Stimulated activated CD8-positive, alpha-beta memory T cell treated with anti-CD3 and anti-CD28 coated beads, Interleukin-7, amount 100 ng/mL, for 24 hours (primary cell): ENCODE results near the gene KISS1.
A peak's percentile ranks its signal among the peaks of the same experiment; 100 is the strongest.

Source experiments
- DNase-seq: peaks from one replicate; pipeline ENCODE4 v3.0.0-alpha.2; 2020; ENCODE audit warnings: low read depth

Gene KISS1

DNA sequence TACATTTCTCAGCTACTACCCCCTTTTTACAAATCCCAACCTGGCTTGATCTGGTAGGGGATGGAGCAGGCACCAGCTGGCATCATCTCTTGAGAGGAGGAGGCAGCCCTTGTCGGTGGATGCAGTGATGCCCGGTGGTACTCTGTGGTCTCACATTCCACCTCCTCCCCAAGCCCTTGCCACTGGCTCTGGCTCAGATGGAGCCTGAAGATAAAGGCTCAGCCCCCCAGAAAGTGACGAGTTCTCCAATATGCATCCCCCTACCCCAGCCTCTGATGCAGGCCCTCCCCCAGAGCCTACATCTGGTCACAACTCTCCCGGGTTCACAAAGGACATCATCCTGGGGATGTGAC is 21.3 kb upstream of the KISS1 start:
- DNase-seq, result no peak

DNA sequence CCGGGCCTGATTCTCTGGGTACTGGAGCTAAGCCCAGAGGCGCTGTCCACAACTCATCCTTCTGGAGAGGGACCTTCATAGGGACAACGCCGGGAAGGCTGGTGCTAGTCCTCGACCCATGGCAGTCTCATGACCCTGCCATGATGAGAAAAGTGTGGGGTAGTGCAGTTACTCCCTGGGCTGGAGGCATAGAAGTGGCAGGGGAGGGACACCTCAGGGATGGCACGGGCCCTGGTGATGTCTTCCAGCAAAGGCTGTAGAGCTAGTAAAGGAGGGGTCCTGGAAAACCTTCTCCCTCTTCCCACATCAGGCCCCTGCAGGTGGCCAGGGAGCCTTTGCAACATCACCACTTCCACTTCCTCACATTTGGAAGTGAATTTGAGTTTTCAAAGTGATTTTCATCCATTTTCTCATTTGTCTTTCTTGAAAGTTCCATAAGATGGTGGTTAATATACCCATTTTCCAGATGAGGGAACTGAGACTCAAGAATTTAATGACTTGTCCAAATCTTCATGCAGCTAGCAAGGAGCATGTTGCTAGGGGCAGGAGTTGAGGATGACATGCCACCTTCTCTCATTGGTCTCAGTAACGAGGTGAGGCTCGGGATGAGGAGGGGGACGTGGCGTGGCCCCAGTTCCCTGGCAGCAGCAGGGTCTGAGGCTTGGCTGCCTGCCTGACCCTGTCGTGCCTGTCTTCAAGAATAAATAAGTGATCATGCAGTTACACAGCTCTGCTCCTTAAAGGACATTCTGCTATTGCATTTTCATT is 20.8 kb upstream of the KISS1 start:
- no peak for DNase-seq

DNA sequence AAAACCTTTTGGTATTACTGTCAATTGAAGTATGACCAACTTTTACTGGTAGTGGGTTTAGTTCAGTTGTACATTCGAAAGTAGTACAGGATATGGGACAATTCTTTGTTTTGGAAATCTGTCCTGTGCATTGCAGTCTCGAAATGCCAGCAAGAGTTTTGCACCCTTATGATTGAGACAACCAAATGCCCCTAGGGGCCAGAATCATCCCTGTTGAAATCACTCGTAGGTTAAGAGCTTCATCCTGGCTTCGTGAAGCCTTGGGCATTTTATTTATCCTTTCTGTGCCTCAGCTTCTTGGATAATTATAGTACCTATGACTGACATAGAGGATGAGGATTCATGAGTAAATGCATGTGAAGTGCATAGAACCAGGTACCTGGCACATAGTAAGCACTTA is 19.9 kb upstream of the KISS1 start:
- no peak for DNase-seq

DNA sequence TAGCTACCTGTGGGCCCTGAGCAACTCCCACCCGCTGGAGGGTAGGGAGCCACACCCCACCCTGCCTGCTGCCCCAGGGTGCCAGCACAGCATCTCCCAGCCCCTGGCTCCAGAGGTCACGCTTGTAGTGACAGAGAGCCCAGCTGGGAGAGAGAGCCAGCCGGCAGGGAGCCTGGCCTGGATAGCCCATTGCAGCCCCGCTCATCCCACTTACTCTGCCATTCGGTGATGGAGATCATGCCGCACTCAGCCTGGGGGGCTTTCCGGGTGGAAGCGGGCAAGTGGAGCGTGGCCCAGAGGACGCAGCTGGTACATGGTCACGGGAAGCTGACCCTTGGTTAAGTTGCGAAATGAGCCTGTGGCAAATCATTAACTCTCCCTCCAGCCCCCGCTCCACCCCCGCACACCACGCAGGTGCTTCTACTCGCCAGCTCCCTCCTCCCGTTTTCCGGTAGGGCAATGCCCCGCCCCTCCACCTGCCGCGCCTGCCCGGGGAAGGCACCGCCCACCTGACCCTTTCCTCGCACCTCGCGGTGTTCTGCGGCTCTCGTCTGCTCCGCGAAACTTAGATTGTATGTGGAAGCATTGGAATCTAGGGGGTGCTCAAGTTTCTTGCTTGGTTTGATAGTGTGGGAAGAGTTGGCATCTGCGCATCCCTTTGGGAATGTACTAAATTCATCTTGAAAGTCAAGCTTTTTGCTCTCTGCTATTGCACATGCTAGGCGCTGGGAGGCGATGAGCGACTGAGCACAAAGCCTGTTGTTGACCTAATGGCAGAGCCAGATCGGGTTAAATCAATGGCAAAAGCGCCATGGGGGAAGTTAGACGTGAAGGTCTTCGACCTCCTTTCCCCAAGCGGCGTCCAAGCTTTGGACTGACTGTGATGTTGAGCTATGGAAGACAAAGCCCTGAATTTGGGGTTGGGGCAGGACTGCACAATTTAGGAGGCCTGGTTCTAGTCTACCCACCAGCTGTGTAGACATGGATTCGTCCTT is 17.7 kb upstream of the KISS1 start, which contains the start of gene GOLT1A:
Gene GOLT1A (minus strand): TSS at position 321 of the 995 bp plus-strand sequence. CDS start 82 bp downstream, at position 239.
- no peak for DNase-seq

DNA sequence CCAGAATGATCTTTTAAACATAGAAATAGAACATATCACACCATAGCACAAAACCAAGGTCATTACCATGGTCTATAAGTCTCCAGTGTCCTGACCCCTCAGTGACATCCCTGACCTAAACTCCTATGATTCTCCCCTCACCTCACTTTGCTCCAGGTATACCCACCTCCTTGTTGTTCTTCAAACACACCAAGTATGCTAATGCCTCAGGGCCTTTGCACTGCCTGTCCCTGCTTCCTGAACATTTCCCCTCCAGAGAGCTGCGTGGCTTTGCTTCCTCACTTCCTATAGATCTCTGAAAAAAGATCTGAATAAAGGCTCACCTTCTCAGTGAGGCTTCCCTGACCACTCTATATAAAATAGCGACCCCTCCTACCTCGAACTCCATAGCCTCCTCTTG is 16.4 kb upstream of the KISS1 start:
- no peak for DNase-seq

DNA sequence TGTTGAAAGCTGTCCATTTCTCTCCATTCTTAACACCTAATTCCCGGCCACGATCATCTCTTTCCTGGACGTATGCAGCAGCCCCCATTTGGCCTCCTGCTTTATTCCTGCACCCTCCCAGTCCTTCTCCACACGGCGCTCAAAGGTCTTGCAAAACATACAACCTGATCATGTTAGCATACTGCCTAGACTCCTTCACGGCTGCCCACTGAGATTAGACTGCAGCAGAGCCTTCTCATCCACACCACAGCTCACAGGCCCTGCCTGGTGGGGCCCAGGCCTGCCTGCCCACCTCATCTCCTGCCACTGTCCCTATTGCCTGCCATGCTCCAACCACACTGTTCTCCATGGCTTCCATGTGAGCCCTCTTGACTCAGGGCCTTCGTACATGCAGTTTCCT is 14.8 kb upstream of the KISS1 start:
- DNase-seq, result no peak

DNA sequence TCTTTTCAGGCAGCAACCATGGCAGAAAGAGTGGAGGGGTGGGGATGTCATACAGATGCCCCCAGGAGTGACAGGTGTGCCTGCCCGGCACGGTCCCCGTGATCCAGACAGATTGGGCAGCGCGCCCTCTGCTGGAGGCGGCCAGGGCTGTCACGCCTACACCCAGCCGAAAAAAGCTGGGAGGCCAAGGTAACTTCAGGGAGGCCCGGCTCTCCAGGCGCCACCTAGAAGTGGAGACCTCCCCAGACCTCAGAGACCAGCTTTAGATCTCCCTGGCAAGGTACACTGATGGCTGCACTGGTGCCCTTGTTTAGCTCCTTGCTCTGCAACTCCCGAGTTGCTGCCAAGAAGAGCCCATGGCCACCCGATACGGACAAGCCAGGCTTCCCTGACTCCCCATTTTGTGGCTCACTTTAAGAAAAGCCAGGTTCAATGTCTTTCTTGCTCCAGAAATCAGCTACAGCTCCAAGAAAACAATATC is 10.9 kb upstream of the KISS1 start:
- peak; percentile 58 for DNase-seq

DNA sequence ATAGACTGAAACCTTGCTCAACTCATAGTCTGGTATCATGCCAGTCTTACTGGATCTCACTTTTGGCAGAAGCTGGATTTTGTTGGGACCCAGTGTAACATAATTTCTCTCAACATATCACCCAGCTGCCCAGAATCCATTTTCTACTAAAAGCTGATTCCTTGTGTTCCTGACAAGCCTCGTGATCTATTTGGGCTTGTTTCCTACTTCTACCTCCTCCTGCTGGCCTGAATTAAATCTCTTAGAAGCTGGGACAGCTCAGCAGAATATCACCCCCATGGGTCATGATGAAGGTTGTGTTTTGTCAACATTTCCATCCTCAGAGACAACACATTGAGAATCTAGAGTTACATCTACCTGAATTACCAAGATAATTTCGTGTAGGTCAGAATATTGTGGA is 9.8 kb upstream of the KISS1 start:
- no peak for DNase-seq

DNA sequence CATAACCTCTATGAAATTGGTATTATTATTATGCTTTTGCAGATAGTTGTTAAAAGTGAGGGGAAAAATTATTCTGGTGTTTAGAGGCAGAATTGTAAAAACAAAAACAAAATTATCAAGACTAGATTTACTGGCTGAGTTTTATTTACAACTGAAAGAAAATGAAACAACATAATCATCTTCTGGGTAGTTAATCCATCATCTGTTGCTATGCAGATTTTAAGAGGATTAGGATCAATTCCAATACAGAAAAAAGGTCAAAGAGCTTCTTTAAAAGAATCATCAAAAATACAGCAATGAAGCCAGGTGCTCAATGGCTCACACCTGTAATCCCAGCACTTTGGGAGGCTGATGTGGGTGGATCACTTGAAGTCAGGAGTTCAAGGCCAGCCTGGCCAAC is 9.2 kb upstream of the KISS1 start:
- no peak for DNase-seq

DNA sequence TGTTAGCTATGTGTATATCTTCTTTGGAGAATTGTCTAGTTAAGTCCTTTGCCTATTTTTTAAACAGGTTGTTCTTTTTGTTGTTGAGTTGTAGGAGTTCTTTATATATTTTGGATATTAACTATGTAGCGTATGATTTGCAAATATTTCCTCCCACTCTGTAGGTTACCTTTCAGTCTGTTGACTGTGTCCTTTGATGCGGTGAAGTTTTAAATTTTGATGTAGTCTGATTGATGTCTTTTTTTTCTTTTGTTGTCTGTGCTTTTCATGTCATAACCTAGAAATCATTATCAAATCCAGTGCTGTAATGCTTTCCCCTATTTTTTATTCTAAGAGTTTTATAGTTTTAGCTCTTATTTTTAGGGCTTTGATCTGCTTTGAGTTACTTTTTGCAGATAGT is 8.7 kb upstream of the KISS1 start:
- no peak for DNase-seq

DNA sequence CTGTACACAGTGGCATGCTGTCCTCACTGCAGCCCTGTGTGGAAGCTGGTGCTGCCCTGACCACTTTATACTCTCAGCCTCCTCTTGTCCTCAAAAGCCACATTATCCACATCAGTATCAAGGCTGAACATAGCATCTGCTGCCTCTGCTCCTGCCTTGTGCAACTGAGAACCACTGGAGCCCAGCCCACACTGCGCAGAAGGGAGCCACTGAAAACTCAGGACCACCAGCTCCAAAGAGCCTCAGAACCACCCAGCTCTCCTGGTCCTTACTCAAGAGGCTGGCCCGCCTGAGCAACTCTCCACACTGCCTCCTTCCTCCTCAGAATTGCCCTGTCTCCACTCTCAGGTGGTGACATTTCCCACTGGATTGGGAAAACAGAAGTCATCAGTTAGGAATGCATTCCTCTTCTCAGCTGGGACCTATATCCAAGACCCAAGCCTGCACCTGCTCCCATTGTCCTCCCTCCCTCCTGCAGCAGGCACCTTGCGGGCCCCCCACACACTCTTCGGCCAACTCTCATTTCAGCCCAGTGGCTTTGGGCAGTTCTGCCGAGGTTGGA is 7.0 kb upstream of the KISS1 start:
- no peak for DNase-seq

DNA sequence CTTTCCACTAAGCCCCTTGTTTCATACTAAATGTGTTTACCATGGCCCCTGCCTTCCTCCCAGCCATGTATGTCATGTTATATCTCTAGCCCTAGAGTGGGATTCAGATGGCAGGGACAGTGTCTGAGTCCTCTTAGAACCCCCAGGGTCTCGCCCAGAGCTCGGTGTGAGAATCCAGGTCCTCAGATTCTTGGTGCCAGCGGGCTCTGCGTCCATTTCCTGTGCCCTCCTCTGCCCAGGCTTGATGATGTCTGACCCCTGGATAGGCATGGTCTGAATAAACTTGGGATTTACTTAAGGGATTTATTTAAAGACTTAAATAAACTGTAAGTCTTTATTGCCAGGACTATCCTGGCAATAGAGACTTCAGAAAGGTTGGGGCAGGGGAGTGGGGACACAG is 6.2 kb upstream of the KISS1 start:
- DNase-seq, result no peak

DNA sequence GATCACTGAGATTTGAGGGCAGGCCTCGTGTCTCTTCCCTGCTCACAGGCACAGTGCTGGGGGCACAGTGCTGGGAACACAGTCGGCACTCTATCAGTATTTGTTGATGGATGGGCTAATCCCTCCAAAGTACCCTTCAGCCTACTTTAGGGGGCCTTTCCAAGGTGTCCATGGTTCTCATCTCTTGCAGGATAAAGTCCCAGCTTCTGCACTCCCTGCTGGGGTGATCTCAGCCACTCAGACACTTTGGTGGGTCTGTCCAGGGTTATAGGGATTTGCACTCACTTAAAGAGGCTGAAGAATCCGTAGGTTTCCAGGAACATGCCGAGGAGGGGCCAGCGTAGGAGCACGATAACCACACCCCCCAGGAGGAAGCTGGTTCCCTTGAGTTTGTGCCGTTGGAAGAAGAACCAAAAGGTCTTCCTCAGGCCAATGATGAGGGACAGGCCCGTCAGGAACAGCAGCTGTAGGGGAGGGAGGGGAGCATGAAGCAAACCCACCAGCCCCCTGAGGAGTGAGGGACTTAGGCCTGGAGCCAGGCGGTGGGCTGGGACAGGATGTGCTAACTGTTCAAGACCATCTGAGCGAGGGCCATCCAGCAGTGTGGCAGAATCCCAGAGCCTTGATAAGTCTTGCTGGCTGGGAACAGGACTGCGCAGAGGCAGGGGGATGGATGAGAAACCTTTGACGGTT is 5.2 kb upstream of the KISS1 start:
- no peak for DNase-seq

DNA sequence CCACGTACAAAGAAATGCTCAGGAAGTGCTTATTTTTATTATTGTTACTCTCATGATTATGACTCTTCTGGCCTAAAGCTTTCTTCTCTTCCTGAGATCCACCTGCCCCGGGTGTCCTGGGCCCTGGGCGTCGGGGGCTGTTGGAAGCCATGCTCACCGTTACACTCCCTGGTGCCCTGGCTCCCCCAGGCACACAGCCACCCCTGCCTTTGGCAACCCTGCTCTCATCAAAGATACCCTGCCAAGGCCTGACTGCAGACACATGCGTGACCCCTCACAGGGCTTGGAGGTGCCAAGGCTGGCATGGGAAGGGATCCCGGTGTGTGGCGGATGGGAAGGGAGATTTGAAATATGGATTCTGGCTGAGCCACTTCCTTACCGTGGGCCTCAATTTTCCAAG is 3.3 kb upstream of the KISS1 start:
- no peak for DNase-seq

DNA sequence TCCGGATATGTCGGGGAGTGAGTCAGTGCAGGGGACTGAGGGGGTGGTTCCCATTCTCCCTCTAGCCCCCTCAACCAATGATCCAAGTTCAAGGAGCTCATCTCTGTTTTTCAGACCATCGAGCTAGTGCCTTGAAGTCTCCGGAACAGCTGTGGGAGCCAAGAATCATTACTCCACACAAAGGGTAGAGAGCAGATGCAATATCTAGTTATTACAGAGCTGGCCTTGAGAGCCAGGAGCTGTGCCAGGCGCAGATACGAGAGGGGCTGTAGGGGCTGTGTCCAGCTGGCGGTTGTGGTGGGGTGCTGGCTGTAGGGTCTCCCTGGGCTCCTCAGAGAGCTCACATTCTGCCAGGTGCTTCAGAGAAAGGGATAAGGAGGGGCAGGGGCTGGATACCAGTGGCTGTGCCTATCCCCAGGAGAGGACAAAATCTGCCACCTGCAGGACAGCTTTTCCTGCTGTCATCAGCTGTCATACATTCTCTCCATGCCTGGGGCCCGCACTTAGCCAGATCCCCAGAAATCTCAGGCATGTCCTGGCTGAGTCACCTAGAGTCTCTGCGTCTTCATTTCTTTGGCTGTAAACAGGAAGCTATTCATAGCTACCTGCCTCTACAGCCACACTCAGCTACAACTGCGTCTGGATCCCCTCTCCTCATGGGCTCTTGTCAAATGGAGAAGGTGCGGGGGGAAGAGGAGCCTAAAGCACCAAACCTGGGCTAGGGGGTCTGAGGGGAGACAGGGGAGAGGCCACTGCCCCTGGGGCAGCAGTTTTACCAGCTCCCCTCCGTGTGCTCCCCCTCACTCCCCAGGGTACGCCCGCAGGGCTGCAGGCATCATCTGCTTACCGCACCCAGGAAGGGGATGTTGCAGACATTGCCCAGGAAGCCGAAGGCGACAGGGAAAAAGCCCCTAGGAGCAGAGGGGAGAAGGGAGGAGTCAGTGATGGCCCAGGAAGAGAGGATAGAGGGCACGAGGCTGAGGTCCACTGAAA is 2.4 kb upstream of the KISS1 start:
- DNase-seq, result no peak

DNA sequence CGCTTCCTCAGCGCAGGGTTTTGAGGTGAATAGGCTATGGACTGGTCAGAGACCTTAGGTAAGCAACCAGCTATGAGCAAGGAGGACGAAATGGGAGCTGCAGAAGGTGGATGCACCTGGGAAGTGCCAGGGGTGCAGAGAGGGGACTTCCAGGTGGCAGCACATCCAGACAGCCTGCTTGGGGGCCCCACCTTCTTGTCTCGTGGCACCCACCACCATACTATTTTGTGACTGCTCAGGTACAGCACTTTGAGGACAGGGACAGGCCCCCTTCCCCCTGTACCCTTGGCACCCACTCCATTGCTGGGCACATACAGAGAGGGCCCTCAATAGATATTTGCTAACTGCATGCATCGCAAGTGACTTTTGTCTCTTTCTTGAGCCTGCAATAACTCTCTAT is 777 bp upstream of the KISS1 start:
- no peak for DNase-seq

DNA sequence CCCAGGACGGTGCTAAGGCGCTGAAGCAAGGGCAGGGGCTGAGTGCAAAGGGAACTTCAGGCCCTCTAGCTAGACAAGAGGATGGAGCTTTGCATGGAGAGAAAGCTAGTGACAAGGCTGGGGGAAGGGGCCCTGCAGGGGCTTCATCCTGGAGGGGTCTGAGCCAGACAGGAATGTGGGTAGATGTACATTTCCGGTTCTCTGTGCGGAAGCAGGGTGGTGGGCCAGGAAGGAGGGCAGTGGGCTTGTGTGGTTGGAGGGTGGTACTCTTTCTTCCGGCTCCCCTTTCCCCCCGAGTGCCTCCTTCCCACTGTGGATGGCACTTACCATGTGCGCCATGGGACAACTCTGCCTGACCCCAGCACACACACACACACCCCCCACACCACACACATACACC is 1.5 kb downstream of the KISS1 start:
- DNase-seq, result no peak

DNA sequence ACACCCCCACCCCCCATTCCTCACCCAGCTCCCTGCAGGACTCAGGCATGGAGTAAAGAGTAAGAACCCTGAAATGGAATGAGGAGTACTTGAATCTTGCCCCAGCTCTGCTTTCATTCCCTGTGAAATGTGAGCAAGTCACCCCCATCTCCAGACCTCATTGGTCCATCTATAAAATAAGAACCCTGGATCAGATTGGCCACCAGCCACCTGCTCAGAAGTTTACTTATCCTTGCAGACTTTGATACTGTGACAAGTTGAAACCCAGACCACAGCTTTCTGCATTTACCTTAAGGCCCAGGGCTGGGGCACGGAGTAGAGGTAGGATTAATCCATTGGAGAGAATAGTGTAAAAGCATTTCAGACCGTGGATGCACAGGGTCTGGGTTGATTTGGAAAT is 2.2 kb downstream of the KISS1 start:
- DNase-seq, result no peak

DNA sequence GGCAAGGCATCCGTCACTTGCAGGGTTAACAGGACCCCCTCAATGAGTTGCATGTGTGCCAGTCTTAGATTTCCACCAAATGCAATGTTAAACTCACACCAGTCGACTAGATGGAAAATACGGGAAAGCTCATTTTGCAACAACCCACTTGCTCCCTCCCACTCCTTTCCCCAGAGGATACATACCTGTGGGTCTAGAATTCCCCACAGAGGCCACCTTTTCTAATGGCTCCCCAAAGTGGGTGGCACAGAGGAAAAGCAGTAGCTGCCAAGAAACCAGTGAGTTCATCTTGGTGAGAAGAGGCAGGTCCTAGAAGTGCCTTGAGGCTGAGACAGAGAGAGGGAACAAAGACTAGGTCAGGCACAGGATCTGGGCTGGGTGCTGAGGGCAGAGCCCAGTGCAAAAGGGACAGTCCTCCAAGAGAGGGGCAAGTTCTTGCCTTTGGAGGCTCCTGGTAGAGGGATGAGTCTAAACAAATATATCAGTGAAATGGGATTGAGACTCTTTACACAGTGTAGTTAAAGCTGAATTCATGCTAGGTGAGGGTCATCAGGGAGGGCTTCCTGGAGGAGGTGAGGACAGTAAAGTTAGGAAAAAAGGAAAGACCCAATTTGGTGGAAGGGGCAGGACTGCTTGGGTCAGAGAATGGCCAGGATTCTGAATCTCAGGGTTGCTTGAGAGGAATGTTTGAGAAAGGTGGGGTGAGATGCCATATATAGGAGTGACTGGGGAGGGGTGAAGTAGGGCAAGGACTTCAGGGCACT is 3.5 kb downstream of the KISS1 start:
- DNase-seq, result no peak

DNA sequence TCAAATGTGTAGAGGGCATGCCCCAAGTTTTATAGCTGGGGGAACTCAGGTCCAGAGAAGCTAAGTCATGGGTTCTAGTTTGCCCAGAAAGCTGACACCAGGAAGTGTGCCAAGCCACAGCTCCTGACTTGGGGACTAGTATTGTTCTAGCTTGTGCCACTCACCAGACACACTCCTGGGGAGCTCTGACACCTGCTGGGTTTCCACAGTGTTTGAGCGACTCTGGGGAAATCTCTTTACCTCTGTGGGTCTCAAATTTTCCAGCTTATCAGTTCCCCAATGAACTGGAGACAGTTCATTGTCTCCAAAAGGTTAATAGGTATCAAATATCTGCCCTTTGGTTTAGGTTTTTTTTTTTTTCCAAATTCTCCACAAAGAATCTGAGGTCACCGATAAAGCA is 4.2 kb downstream of the KISS1 start:
- no peak for DNase-seq
